Mesendoderm (in vitro differentiated cells): ENCODE measurements around the gene ZNF143. TPM values are rescaled to one million over a fixed set of nuclear protein-coding genes. Genes with fewer than 3 reads are reported as not detected.

Source experiments
- small RNA-seq: library from polyadenylated mRNA; stranded (forward); fragments of <200 nt; extraction: miRNeasy Mini kit (QIAGEN cat#:217004); gene quantifications from one replicate; pipeline ENCODE3, GENCODE V24; 2013; ENCODE audit not compliant: insufficient read depth

The ZNF143 gene

Small RNA genes within 50 kb of the gene (small RNA-seq; reads per million reads assigned to genes)
- not detected for gene RF01210
- 10.0 reads per million, percentile 86 among the genes with 10 or more reads in this experiment for gene SNORA23
